Panc1 (cell line): ENCODE data around the gene MRPL24. TPM values are rescaled to one million over a fixed set of nuclear protein-coding genes. Genes with fewer than 3 reads are reported as not detected.

Experiments
- ATAC-seq: fragments of 200-7000 bp; cut with Tn5 transposase; 2 replicates; pipeline ENCODE4 v1.9.1; 2020; ENCODE audit warnings: mild to moderate bottlenecking, moderate library complexity
- BruUV-seq: library from RNA; stranded (reverse); fragments of 400-500 nt; replicated peaks from 2 replicates; lab custom pipeline; 2021; lab: Mats Ljungman, UMichigan
- CTCF ChIA-PET: fragments of 300-600 bp; sonication (Branson Sonifier 250); formaldehyde crosslinking; loops from one replicate; lab custom pipeline; 2022; ENCODE audit warnings: antibody characterized with exemption; lab: Charles Lee
- POLR2A ChIA-PET: fragments of 300-600 bp; sonication (Branson Sonifier 250); formaldehyde crosslinking; loops from one replicate; lab custom pipeline; 2022; ENCODE audit warnings: antibody characterized with exemption; lab: Charles Lee
- DNase-seq: peaks from one replicate; pipeline ENCODE4 v3.0.0-alpha.2; 2010; ENCODE audit warnings: low read depth, low spot score
- H3K27ac ChIP-seq: 2 replicates; pipeline ENCODE4 v1.5.1; 2011; ENCODE audit warnings: mild to moderate bottlenecking, low read length, inconsistent platforms
- H3K27me3 ChIP-seq: fragments of 200-500 bp; sonication (Bioruptor generic); 2 replicates; pipeline ENCODE4 v1.6.0; 2014; ENCODE audit warnings: low read length, inconsistent platforms; ENCODE audit not compliant: control insufficient read depth, insufficient read depth
- H3K36me3 ChIP-seq: fragments of 200-500 bp; sonication (Bioruptor generic); 2 replicates; pipeline ENCODE4 v1.5.1; 2014; ENCODE audit warnings: inconsistent platforms, mild to moderate bottlenecking, low read length, moderate library complexity; ENCODE audit not compliant: control insufficient read depth, insufficient read depth
- H3K4me1 ChIP-seq: 2 replicates; pipeline ENCODE4 v1.5.1; 2011; ENCODE audit warnings: inconsistent platforms, mild to moderate bottlenecking, low read length, moderate library complexity; ENCODE audit not compliant: control insufficient read depth, insufficient read depth
- H3K4me3 ChIP-seq, 2 experiments: 2 replicates each; pipeline ENCODE4 v1.5.1; 2011 to 2012; ENCODE audit warnings: low read depth in 2 of 2, low read length in 2 of 2, mild to moderate bottlenecking in 2 of 2, inconsistent platforms in 1 of 2, moderate library complexity in 1 of 2
- H3K9me3 ChIP-seq: fragments of 200-500 bp; sonication (Bioruptor generic); 2 replicates; pipeline ENCODE4 v1.5.1; 2014; ENCODE audit warnings: low read depth, mild to moderate bottlenecking, inconsistent platforms, low read length, moderate library complexity; ENCODE audit not compliant: control insufficient read depth, insufficient read depth
- POLR2AphosphoS5 ChIP-seq: IDR thresholded peaks from 2 replicates; pipeline ENCODE4 v1.6.1; 2012; ENCODE audit warnings: mild to moderate bottlenecking, low read depth, low read length, moderate library complexity
- REST ChIP-seq, 2 experiments: IDR thresholded peaks; 2 replicates each; pipeline ENCODE4 v1.6.1; 2011 to 2012; ENCODE audit warnings: low read depth in 2 of 2, control low read depth in 1 of 2, low read length in 1 of 2, mild to moderate bottlenecking in 1 of 2, moderate library complexity in 1 of 2; ENCODE audit not compliant: insufficient read depth in 1 of 2
- SIN3A ChIP-seq: IDR thresholded peaks from 2 replicates; pipeline ENCODE4 v1.6.1; 2012; ENCODE audit warnings: low read depth, mild to moderate bottlenecking, low read length, moderate library complexity, borderline replicate concordance; ENCODE audit not compliant: insufficient read depth
- TCF7L2 ChIP-seq: IDR thresholded peaks from 2 replicates; pipeline ENCODE4 v1.6.1; 2011; ENCODE audit warnings: mild to moderate bottlenecking, low read depth, low read length, inconsistent platforms
- in situ Hi-C: cut with HindIII; loops from 2 replicates; pipeline ENCODE4 v1.10.0; 2016; ENCODE audit warnings: low sequenced_read_pairs, low pct_unique_long_range_greater_than_20kb
- intact Hi-C: fragments of 100-400 bp; cut with micrococcal nuclease; formaldehyde crosslinking; loops from one replicate; pipeline ENCODE4 v1.10.0; 2022; ENCODE audit not compliant: unreplicated experiment
- total RNA-seq: library from RNA; stranded (reverse); gene quantifications from one replicate; pipeline ENCODE4 v1.2.1, GENCODE V29; 2021; ENCODE audit not compliant: unreplicated experiment
- TF ChIP-seq, protein P1 (sequence below): fragments of 450-650 bp; IDR thresholded peaks from 2 replicates; pipeline ENCODE4 v1.5.1; 2017; ENCODE audit warnings: mild to moderate bottlenecking

The MRPL24 gene
- total RNA-seq, 1 experiment from 2014 or later, result 80.4 TPM

DNA sequence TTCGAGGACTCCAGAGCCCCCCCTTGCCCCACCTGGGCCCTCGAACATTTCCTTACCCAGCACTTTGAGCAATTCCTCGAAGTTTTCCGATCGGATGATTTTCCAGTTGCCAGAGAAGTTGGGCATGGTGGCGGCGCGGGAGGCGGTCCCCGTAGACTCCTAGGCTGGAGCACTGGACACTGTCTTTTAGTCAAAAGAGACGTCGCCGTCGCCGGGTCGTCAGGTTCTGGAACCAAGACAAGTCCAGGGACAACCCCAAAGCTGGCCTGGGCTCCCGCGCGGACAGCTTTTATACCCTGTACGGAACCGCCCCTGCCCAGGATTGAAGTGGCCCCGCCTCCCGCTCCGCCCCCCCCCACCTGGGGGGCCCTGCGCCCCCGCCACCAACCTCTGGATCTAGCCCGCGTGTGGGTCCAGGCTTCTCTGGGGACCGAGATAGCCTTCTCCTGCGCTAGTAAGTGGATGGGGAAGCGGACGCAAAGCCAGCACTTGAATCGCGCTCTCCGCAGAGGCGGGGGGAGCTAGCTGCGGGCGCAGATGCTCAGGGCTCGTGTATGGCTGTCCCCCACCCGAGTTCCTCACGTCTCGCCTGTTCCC lies 35.5 kb downstream of the MRPL24 start, which contains the start of gene CRABP2:
CRABP2 (minus strand) TSS at position 263 of the 597 bp plus-strand sequence; CDS start at position 126, 137 bp downstream.
- H3K27ac ChIP-seq, result peak within 1 kb of the TSS; percentile 93
- peaks cover 70% of the 10 kb centered on the region for H3K4me1 ChIP-seq
- DNase-seq (no peak), ATAC-seq (peak; percentile 49)
- POLR2A ChIA-PET, result interaction anchor here (0.7 to 1.5 kb wide), 6 partner anchors 10 to 20 kb away, joined by 3 to 10 read pairs (median 6); no protein-coding TSS in a partner anchor
- H3K4me3 ChIP-seq, result peak within 1 kb of the TSS; percentile 82 to 84
- no peaks in the 10 kb centered on the region; the same call in 1 of the 2 replicates for H3K36me3 ChIP-seq
- no peaks in the 10 kb centered on the region for H3K27me3 ChIP-seq
- no peaks in the 10 kb centered on the region for H3K9me3 ChIP-seq
- intact Hi-C loops (loop anchor here (2.0 kb wide), 1 partner anchor 15 kb away; no protein-coding TSS in a partner anchor), in situ Hi-C loops (no loop called here)
- TF ChIP-seq SIN3A, result peak; percentile 56; the same call in 1 of the 2 replicates
- no peak for TF ChIP-seq REST (IDR thresholded peaks at IDR 0.05; ENCODE audit: insufficient read depth in 1 of 2, low read depth in 2 of 2, low read length in 1 of 2)
- no peak for TF ChIP-seq TCF7L2
- TF ChIP-seq POLR2AphosphoS5, result peak; percentile 88
- TF ChIP-seq, protein P1, sequence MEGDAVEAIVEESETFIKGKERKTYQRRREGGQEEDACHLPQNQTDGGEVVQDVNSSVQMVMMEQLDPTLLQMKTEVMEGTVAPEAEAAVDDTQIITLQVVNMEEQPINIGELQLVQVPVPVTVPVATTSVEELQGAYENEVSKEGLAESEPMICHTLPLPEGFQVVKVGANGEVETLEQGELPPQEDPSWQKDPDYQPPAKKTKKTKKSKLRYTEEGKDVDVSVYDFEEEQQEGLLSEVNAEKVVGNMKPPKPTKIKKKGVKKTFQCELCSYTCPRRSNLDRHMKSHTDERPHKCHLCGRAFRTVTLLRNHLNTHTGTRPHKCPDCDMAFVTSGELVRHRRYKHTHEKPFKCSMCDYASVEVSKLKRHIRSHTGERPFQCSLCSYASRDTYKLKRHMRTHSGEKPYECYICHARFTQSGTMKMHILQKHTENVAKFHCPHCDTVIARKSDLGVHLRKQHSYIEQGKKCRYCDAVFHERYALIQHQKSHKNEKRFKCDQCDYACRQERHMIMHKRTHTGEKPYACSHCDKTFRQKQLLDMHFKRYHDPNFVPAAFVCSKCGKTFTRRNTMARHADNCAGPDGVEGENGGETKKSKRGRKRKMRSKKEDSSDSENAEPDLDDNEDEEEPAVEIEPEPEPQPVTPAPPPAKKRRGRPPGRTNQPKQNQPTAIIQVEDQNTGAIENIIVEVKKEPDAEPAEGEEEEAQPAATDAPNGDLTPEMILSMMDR, result no peak
- no TSS peak for BruUV-seq
- CTCF ChIA-PET, result interaction anchor here (0.5 to 3.7 kb wide), 10 partner anchors 9 to 222 kb away, joined by 3 to 96 read pairs (median 5); no protein-coding TSS in a partner anchor

DNA sequence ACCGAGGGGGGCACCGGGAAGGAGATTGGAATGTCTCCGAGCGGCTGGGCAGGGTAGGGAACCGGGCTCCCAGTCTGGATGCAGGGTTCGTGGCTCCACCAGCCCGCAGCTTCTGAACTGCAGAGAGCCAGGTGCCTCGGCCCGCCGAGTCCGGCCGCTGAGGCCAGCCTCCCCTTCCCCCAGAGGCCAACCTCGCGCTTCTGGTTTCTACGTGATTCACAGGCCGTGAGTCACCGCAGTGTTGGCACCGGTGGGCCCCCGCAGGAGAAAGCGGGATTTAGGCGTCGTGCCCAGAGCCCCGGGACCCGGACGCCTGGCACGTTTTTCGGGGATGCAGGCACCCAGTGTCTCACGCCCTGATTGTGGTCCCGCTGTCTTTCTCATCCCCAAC lies 36.0 kb downstream of the MRPL24 start:
- TF ChIP-seq, protein P1, result no peak
- peak; percentile 65 for TF ChIP-seq SIN3A
- Histone ChIP-seq H3K4me1 (peaks cover 70% of the 10 kb centered on the region), H3K27ac (peak overlapping the region; percentile 93), H3K36me3 (no peaks in the 10 kb centered on the region; the same call in 1 of the 2 replicates), H3K9me3 (no peaks in the 10 kb centered on the region), H3K4me3 (peak overlapping the region; percentile 82 to 84), H3K27me3 (no peaks in the 10 kb centered on the region)
- ATAC-seq (peak; percentile 28), DNase-seq (no peak)
- ChIA-PET CTCF (interaction anchor here (0.6 to 3.7 kb wide), 4 partner anchors 9 to 21 kb away, joined by 4 to 96 read pairs (median 9); no protein-coding TSS in a partner anchor), POLR2A (interaction anchor here (0.6 kb wide), 1 partner anchor 42 kb away, joined by 13 read pairs; no protein-coding TSS in a partner anchor)
- intact Hi-C loops (loop anchor here (2.0 kb wide), 1 partner anchor 14 kb away; no protein-coding TSS in a partner anchor), in situ Hi-C loops (no loop called here)
- BruUV-seq, result no TSS peak
